KG1 (cell line): Measurements from ENCODE around the gene STK17A.
A peak's percentile ranks its signal among the peaks of the same experiment; 100 is the strongest.

Experiments
- DNase-seq: peaks from one replicate; lab custom pipeline; 2025; lab: John Stamatoyannopoulos, UW

The STK17A gene

DNA sequence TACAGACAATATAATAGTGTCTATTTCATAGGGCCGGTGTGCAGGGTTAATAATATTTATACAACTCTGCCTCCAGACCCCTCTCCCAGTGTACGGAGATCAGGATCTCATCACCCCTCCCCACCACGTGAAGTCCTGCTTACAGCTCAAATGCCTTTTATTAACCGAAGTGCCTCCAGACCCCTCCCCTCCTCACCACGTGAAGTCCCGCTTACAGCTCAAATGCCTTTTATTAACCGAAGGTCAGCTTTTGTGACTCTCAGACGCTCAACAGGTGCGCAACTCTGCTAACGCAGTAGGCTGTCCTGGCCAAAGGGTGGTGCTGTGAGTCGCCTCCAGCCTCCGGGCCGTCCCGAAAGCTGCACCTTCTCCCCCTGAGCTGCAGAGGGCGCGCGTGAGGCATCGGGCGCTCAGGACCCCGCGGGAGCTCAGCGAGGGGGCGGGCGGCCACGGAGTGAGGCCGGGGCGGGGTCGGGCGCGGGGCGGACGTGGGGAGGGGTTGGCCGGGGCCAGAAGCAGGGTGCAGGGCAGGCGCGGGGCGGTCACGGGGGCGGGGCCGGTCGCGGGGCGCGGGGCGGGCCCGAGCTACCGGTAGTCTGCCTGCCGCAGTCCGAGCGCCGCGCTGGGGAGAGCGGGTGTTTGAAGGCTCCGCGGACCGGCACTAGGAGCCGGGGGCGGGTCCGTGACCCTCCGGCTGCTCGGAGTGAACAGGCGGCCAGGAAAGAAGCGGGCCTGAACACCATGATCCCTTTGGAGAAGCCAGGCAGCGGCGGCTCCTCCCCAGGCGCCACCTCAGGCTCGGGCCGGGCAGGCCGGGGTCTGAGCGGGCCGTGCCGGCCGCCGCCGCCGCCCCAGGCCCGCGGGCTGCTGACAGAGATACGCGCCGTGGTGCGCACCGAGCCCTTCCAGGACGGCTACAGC lies at the start of gene STK17A:
Gene STK17A (plus strand): TSS at position 606 of the 921 bp plus-strand sequence. CDS start 136 bp downstream, at position 742.
- peak; percentile 80 for DNase-seq

- DNase-seq: no peak
Observed at GRCh38 chr7:43533801-43534479, 49.0 kb upstream of the STK17A start.

DNA sequence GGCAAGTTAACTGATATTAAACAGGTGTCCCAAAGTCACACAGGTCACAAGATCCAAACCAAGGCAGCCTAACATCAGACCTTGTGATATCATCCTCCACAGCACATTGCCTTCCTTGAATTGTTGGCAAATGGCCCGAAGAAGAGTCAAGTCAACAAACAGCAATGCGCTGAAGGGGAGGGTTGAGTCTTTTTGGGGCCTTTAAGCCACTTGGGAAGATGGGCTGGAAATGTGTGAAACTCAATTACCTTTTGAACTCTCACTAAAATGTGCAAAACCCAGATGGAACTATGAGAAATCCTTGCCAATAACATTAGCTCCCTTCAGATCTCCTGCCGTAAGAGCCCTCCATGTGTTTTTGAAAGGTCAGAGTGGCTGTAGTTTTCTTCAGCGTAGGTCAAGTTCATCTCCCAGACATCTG lies 47.9 kb upstream of the STK17A start:
- DNase-seq: no peak

GRCh38 chr7:43535810-43536585 lies 46.9 kb upstream of the STK17A start:
- no peak for DNase-seq

- no peak for DNase-seq
Observed at GRCh38 chr7:43536773-43537172, 46.1 kb upstream of the STK17A start.

DNA sequence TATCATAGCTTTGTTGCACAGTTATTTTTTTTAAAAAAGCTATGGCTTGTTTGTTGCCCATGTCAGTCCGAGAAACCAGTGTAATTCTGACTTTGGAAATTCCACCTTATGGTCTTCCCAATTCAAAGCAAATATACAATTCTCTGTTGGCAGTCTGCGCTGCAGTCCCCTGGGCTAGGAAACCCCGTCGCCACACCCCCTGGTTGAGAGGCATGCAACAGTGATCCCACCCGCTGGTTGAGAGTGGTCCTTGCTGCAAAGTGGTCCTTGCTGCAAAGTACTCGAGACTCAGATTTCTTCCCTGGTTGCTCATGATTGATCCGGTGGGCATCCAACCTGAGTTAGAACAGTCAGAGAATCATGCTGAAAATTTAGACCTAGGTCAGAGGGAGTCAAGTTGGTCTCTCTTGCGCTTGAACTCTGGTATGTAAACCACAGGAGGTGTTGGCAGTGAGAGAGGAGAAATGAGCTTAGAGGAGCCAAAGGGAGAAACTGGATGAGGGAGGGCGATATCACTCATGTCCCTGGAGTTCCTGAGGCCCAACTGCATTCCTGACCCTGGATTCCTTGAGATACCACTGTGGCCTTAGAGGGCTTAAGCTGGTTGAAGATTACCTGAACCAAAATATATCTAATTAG lies 45.0 kb upstream of the STK17A start:
- DNase-seq: no peak

GRCh38 chr7:43538404-43538771 lies 44.5 kb upstream of the STK17A start:
- no peak for DNase-seq

DNA sequence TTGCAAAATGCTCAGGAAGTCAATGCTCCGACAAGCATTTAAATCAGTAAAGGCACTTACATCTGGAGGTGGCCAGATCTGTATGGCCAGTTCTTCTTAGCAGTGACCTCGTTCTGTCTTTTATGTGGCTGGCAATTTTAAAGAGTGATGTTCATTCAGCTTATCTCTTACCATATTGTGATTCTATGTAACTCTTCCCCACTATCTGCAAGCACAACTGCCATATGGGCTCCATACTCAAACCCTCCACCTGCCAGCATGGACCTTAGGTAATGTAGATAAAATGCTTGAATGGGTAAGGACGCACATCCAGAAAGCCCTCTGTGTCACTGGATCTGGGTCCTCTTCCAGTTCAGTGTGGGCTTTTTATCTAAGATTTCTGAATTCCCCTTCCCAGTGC lies 42.4 kb upstream of the STK17A start:
- no peak for DNase-seq

GRCh38 chr7:43542716-43543115 lies 40.2 kb upstream of the STK17A start:
- no peak for DNase-seq

DNA sequence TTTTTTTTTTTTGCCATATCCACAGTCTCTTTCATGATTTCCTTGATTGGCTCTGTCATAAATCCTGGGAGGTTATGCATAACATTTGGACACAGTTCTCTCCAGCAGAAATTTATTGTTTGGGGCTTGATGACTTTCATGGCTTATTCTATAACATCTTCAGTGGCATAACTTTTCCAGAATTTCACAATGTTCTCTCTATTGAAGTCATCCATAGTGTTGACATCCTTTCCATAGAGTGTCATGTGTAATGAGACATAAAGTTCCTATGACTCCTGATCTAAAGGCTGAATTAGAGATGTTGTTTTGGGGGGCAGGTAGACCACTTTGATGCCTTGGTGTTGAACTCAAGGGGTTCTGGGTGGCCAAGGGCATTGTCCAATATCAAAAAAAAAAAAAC lies 36.7 kb upstream of the STK17A start:
- no peak for DNase-seq

DNA sequence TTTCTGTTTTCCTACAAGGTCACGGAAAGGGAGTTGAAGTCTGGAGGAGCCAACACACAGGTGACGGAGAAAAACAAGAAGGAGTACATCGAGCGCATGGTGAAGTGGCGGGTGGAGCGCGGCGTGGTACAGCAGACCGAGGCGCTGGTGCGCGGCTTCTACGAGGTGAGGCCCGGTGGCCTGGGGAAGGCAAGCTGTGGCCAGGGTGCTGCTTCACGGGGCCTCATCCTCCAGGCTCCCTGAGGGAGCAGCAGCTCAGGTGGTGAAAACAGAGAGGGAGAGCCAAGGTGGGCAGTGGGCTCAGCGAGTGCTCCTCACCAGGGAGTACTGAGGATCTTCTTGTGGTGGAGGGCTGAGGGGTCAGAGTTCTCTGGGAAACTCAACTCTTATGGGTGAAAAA lies 32.5 kb upstream of the STK17A start:
- DNase-seq: no peak

- DNase-seq: no peak
Observed at GRCh38 chr7:43552122-43552521, 30.8 kb upstream of the STK17A start.

- DNase-seq: no peak
Observed at GRCh38 chr7:43553999-43554398, 28.9 kb upstream of the STK17A start.

GRCh38 chr7:43554423-43554822 lies 28.5 kb upstream of the STK17A start:
- DNase-seq: no peak

DNA sequence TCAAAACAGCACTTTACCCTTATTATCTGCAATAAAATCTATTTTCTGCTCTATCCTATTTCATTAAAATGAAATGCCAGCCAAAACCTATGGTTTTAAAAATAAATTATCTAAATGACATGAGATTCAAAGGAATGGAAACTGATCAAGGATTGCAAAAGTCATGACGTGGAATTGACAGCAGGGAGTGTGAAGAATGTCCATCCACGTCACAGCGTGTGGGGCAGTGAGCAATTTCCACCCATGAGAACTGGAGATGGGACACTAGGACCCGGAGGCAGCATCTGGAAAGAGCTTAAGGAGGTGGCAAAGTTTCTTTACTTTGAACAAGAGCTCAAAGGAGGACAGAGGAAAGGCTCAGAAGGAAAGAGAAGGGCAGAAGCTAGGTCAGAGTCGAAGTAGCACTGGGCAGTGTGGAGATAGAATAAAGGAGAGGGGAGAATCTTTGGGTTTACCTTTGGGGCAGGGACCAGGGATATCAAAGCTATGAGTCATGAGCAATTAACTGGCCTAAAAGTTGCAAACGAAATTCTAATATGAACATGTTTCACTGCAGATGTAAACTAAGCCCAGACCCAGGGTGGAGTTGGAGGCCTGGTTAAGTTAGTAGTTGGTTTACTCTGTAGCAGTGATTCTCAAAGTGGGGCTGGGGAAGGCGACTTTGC lies 24.9 kb upstream of the STK17A start:
- no peak for DNase-seq

GRCh38 chr7:43559171-43559945 lies 23.6 kb upstream of the STK17A start:
- DNase-seq: no peak

DNA sequence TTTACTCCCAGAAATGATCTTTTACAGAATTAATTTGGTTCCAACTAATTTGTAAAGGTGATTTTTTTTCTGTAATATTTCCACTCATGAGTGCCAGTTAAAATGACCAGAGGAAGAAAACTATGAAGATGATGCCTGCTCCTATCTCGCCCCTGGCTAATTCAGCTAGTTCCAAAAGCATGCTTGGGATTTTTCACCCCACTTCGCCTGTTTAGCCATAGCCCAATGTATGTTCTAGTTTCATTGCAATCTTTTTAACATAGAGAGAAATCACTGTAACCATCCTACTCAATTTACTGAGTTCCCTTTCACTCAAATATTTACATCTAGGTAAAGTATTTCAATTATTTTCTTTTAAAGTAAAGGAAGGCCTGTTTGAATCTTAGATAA lies 23.0 kb upstream of the STK17A start:
- DNase-seq: no peak

- no peak for DNase-seq
Observed at GRCh38 chr7:43560742-43561330, 22.1 kb upstream of the STK17A start.

- DNase-seq: no peak
Observed at GRCh38 chr7:43562383-43562782, 20.5 kb upstream of the STK17A start.

DNA sequence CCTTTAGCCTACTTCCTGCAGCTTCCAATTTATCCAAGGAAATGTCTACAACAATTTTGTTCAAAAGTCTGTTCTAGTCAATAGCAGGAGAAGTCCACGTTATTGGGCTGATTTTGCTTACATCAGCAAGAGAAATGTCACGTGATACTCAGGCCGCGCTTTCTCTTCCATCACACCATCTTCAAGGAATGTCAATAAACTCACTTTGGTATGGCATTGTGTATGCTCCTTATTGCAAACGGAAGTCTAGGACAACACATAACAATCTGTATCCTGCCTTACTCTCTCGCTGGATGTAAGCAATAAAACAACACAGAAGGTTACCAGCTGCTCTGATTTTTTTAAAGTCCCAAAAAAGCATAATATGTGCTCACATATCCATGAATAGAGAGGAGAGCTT lies 17.1 kb upstream of the STK17A start:
- no peak for DNase-seq
